Colonic mucosa (tissue), 4 donors: Measurements from ENCODE around the gene NKAIN1. TPM values are rescaled to one million over a fixed set of nuclear protein-coding genes. Genes with fewer than 3 reads are reported as not detected.

Experiments used
- DNase-seq: peaks from one replicate; pipeline ENCODE4 v3.0.0-alpha.2; 2020
- H3K27ac ChIP-seq: fragments of 200-600 bp; one replicate; pipeline ENCODE4 v1.8.0; 2021
- H3K27me3 ChIP-seq: fragments of 200-600 bp; one replicate; pipeline ENCODE4 v1.8.0; 2021
- H3K36me3 ChIP-seq: fragments of 200-600 bp; one replicate; pipeline ENCODE4 v1.8.0; 2021
- H3K4me1 ChIP-seq: fragments of 200-600 bp; one replicate; pipeline ENCODE4 v1.8.0; 2021; ENCODE audit warnings: mild to moderate bottlenecking
- H3K4me3 ChIP-seq: fragments of 200-600 bp; one replicate; pipeline ENCODE4 v1.8.0; 2021
- H3K9ac ChIP-seq, 2 donors: one replicate each; pipeline ENCODE4 v1.7.0; 2013; ENCODE audit warnings: control low read depth in 2 of 2, low read depth in 2 of 2, low read length in 2 of 2
- H3K9me3 ChIP-seq: fragments of 200-600 bp; one replicate; pipeline ENCODE4 v1.8.0; 2021
- CTCF ChIP-seq: fragments of 200-600 bp; IDR thresholded peaks from one replicate; pipeline ENCODE4 v1.8.0; 2022; ENCODE audit warnings: antibody characterized with exemption, mild to moderate bottlenecking
- intact Hi-C: fragments of 100-400 bp; cut with DNase I; formaldehyde crosslinking; loops from one replicate; pipeline ENCODE4 v1.14.1; 2022
- total RNA-seq, 2 donors: library from RNA; stranded (reverse); fragmentation: NEBNext Ultra II Directional in 1 of 2; extraction: Animal tissue kit (Norgen Biotek cat#: 25700) in 1 of 2; gene quantifications; one replicate each; pipeline ENCODE4 v1.2.1, GENCODE V29; 2021
- donor health status: healthy.
- donor health status: DM: no; HTN: no; CAD: no.
- donor health status: DM: no; HTN: no; CAD: no.

Gene NKAIN1
- total RNA-seq, 2 donors from 2014 or later = 0.20 TPM; not detected in 1

- no peaks in the 10 kb centered on the region for H3K36me3 ChIP-seq
- H3K9ac ChIP-seq = no peak overlapping the region
- no peak for DNase-seq
- TF ChIP-seq CTCF = no peak
- H3K27ac ChIP-seq = no peak overlapping the region
- H3K27me3 ChIP-seq = no peaks in the 10 kb centered on the region
- no peak overlapping the region for H3K4me3 ChIP-seq
- no peaks in the 10 kb centered on the region for H3K9me3 ChIP-seq
- intact Hi-C loops = no loop called here
- H3K4me1 ChIP-seq = no peaks in the 10 kb centered on the region
Measured at GRCh38 chr1:31218705-31219104, 21.0 kb downstream of the NKAIN1 start.

- TF ChIP-seq CTCF = no peak
Measured at GRCh38 chr1:31216016-31216415, 23.7 kb downstream of the NKAIN1 start.

DNA sequence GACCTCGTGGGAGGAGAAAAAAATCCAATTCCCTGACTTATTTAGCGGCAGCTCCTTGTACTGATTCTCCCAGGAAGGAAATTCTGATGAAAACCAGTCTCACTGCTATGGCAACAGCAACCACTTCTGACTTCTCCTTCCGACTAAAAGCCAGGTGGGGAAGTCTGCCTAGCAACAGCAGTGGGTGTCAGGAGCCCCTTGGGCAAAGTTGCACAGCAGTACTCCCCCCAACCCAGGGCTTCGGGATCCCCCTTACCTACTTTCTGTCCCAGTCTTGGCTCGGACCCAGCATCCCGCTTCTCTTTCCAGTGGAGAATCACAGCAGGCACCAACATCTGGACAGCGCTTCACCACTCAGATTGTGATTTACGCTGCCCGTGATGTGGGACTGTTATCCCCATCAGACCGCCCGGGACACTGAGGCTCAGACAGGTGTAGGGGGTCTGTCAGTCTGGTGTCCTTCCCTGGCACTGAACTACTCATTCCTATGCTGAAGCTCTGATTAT lies 24.6 kb downstream of the NKAIN1 start:
- H3K36me3 ChIP-seq = no peaks in the 10 kb centered on the region

More at GRCh38 chr1:31216016-31216415, 23.7 kb downstream of the NKAIN1 start:
- H3K4me1 ChIP-seq = no peaks in the 10 kb centered on the region
- H3K27ac ChIP-seq = no peak overlapping the region
- H3K4me3 ChIP-seq = no peak overlapping the region
- no peaks in the 10 kb centered on the region for H3K36me3 ChIP-seq
- H3K9me3 ChIP-seq = no peaks in the 10 kb centered on the region
- intact Hi-C loops = no loop called here
- peak overlapping the region in 1 of 2 donors; percentile 12 for H3K9ac ChIP-seq
- DNase-seq = peak; percentile 54
- no peaks in the 10 kb centered on the region for H3K27me3 ChIP-seq

DNA sequence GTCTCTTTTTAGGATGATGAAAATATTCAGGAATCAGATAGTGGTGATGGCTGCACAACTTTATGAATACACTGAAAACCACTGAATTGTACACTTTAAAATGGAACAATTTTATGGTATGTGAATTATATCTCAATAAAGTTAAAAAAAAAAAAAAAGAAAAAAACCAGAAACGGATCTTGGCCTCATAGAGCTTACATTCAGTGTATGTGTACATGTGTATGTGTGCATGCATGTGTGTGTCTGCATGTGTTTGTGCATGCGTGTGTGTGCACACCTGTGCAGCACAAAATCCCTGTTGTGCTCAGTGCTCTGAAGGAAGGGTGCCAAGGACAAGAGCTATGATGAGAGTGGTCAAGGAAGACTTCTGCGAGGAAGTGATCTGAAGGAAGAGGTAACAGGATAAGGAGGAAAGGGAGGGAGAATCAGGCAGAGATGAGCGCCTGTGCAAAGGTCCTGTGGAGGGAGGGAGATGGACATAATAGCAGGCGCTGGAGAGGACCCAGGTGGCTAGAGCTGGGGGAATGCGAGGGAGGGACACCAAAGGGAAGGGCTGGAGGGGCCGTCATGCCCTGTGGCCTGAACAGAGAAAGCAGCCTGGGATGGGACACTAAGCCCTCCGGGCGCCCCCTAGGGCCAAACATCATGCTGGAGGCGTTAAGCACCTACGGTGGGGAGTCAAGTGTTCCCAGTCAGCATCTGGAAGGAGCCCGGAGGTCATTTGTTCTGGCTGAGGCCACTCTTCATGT lies 25.2 kb downstream of the NKAIN1 start:
- DNase-seq = no peak
- no peaks in the 10 kb centered on the region for H3K36me3 ChIP-seq
- no peak for TF ChIP-seq CTCF
- no peak overlapping the region for H3K9ac ChIP-seq
- H3K9me3 ChIP-seq = no peaks in the 10 kb centered on the region
- no peaks in the 10 kb centered on the region for H3K4me1 ChIP-seq
- H3K27ac ChIP-seq = no peak overlapping the region
- H3K27me3 ChIP-seq = no peaks in the 10 kb centered on the region
- H3K4me3 ChIP-seq = no peak overlapping the region
- intact Hi-C loops = no loop called here

More for the DNA sequence above, 24.6 kb downstream of the NKAIN1 start:
- no peaks in the 10 kb centered on the region for H3K27me3 ChIP-seq
- intact Hi-C loops = no loop called here
- no peak overlapping the region for H3K9ac ChIP-seq
- no peak overlapping the region for H3K27ac ChIP-seq
- DNase-seq = no peak
- no peaks in the 10 kb centered on the region for H3K4me1 ChIP-seq
- H3K4me3 ChIP-seq = no peak overlapping the region
- H3K9me3 ChIP-seq = no peaks in the 10 kb centered on the region
- TF ChIP-seq CTCF = no peak

DNA sequence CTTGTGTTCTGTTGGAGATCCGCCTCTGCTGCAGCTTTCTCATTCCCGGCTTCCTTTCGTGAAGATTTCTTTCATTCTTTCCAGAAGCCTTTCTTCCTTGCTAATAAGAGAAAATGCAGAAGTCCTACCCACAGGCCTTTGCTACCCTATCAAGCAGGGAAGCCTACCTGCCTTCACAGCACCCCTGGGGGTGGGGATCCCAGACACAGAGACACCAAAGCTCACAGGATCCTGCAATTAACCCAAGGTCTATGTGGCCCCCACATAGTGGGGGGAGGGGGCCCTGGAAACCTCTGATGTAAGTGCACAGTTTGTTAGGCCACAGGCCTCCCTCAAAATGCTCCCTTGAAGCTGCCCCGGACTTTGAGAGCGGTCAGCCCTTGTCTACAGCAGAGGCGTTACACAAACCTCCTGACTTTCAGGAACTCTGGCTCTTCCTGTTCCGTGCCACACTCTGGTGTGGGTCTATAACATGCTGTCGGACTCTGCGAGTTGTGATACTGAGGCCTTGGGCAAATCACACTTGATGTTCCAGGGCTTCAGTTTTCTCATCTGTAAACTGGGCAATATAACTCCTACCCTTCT lies 31.2 kb downstream of the NKAIN1 start:
- TF ChIP-seq CTCF = no peak
- H3K27me3 ChIP-seq = no peaks in the 10 kb centered on the region
- H3K36me3 ChIP-seq = no peaks in the 10 kb centered on the region
- H3K27ac ChIP-seq = no peak overlapping the region
- H3K4me1 ChIP-seq = no peaks in the 10 kb centered on the region
- H3K4me3 ChIP-seq = no peak overlapping the region
- H3K9me3 ChIP-seq = no peaks in the 10 kb centered on the region
- no peak for DNase-seq
- no peak overlapping the region for H3K9ac ChIP-seq
- intact Hi-C loops = no loop called here
